AG04450 (cell line): Measurements from ENCODE around the gene ALKBH5. TPM values are rescaled to one million over a fixed set of nuclear protein-coding genes. Genes with fewer than 3 reads are reported as not detected.

Experiments
- CTCF ChIA-PET: fragments of 300-600, 350-600 bp; formaldehyde crosslinking; extraction: SDS; loops from one replicate; lab custom pipeline; 2022; ENCODE audit warnings: antibody characterized with exemption, inconsistent platforms; lab: Charles Lee
- POLR2A ChIA-PET: fragments of 350-600 bp; formaldehyde crosslinking; extraction: SDS; loops from one replicate; lab custom pipeline; 2021; ENCODE audit warnings: antibody characterized with exemption, inconsistent platforms; lab: Yijun Ruan, JAX
- DNase-seq: peaks from one replicate; pipeline ENCODE4 v3.0.0-alpha.2; 2011; ENCODE audit warnings: low read depth, low spot score
- H3K27ac ChIP-seq: one replicate; pipeline ENCODE4 v1.5.1; 2012; ENCODE audit warnings: low read depth, low read length, control low read depth
- H3K27me3 ChIP-seq: one replicate; pipeline ENCODE4 v1.6.0; 2012; ENCODE audit warnings: low read length; ENCODE audit not compliant: control insufficient read depth, insufficient read depth
- H3K4me3 ChIP-seq: 2 replicates; pipeline ENCODE4 v1.5.1; 2011; ENCODE audit warnings: mild to moderate bottlenecking, low read depth, low read length, control low read depth
- H3K9me3 ChIP-seq: 2 replicates; pipeline ENCODE4 v1.5.1; 2012; ENCODE audit warnings: low read length; ENCODE audit not compliant: control insufficient read depth, insufficient read depth
- CTCF ChIP-seq: IDR thresholded peaks from 2 replicates; pipeline ENCODE4 v1.5.1; 2011; ENCODE audit warnings: low read depth, low read length, control low read depth, inconsistent platforms
- polyA plus RNA-seq: library from polyadenylated mRNA; depleted of rRNA; stranded (reverse); fragments of >200 nt; gene quantifications from 2 replicates; pipeline ENCODE4 v1.2.3, GENCODE V29; 2011

The ALKBH5 gene
- polyA plus RNA-seq, 1 experiment: 59.9 TPM

DNA sequence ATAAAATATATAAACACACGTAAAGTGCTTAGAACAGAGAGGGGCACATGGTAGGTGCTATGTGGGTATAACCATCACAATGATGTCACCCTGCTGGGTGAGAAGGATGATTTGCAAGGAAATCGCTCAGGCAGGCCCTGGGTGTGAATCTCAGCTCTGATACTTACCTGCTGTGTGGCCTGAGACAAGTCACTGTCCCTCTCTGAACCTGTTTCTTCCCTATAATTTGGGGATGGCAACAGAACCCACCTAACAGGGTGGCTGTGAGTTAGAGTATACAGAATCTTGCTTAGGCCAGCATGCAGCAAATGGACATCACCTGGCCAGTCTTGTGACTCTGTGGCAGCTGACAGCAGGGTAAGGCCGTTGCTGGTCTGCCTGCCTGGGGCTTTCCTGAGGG lies 36.6 kb upstream of the ALKBH5 start:
- H3K27ac ChIP-seq: no peak overlapping the region
- ChIA-PET CTCF (no interaction called here), POLR2A (interaction anchor here (0.6 kb wide), 1 partner anchor 745 kb away, joined by 3 read pairs; no protein-coding TSS in a partner anchor)
- TF ChIP-seq CTCF: no peak
- H3K9me3 ChIP-seq: no peaks in the 10 kb centered on the region
- peaks cover 4% of the 10 kb centered on the region for H3K27me3 ChIP-seq
- DNase-seq: no peak
- no peak overlapping the region for H3K4me3 ChIP-seq

GRCh38 chr17:18148586-18148985 lies 35.0 kb upstream of the ALKBH5 start:
- H3K4me3 ChIP-seq: no peak overlapping the region
- POLR2A ChIA-PET: no interaction called here
- TF ChIP-seq CTCF: no peak
- H3K27ac ChIP-seq: no peak overlapping the region
- peaks cover 2% of the 10 kb centered on the region for H3K27me3 ChIP-seq
- DNase-seq: no peak
- CTCF ChIA-PET: no interaction called here
- H3K9me3 ChIP-seq: no peaks in the 10 kb centered on the region

- no peak for TF ChIP-seq CTCF
- Histone ChIP-seq H3K27me3 (peaks cover 2% of the 10 kb centered on the region), H3K4me3 (no peak overlapping the region), H3K27ac (no peak overlapping the region), H3K9me3 (no peaks in the 10 kb centered on the region; the same call in 1 of the 2 replicates)
- DNase-seq: no peak
- ChIA-PET POLR2A (no interaction called here), CTCF (no interaction called here)
Measured at GRCh38 chr17:18151290-18151689, 32.3 kb upstream of the ALKBH5 start.

DNA sequence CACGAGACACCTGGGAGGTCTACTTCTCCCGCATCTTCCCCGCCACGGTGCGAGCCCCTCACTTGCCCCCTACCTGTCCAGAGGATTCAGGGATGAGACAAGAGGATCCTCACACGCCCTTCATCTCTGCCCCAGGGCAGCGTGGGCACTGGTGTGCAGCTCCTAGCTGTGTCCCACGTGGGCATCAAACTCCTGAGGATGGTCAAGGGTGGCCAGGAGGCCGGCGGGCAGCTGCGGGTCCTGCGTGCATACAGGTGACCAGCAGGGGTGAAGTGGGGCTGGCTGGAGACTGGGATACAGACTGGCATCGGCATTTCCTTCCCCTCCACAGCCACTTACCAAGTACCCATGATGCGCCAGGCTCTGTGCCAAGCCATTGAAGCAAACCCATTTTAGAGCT lies 28.4 kb upstream of the ALKBH5 start:
- H3K27ac ChIP-seq: no peak overlapping the region
- no peak for TF ChIP-seq CTCF
- ChIA-PET CTCF (interaction anchor here (0.8 kb wide), 1 partner anchor 68 kb away, joined by 3 read pairs; no protein-coding TSS in a partner anchor), POLR2A (no interaction called here)
- peaks cover 2% of the 10 kb centered on the region for H3K27me3 ChIP-seq
- H3K9me3 ChIP-seq: no peaks in the 10 kb centered on the region; the same call in 1 of the 2 replicates
- DNase-seq: no peak
- no peak overlapping the region for H3K4me3 ChIP-seq

DNA sequence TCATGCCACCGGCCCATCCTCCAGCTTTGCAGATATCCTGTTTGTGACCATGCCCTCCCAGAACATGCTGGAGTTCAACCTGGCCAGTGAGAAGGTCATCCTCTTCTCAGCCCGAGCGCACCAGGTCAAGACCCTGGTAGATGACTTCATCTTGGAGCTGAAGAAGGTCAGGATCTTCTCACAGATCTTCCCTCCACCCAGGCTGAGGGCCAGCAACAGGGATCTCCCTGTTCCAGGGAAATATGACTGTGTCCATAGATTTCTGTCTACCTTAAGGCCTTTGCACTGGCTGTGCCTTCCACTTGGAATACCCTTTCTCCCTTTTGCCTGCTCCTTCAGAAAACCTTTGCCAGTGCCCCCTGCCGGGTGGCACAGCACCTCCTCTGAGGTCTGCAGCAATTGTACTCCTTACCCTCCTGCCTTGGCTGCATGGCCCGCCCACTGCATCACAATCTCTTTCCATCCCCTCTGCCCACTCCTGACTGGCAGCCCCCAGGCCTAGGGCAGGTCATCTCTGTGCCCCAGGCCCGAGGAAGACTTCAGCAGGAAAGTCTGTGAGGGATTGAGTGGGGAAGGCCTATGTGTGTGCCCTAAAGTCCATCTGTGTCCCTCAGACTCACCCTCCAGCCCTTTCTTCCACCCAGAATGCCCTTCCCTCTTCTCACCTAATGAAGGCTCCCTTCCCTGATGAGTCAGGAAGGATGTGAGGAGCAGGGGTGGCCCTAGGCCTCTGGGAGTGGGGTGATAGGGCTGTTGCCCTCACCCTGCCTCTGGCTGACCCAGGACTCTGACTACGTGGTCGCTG lies 27.3 kb upstream of the ALKBH5 start:
- H3K4me3 ChIP-seq: no peak overlapping the region
- TF ChIP-seq CTCF: no peak
- H3K27me3 ChIP-seq: no peaks in the 10 kb centered on the region
- POLR2A ChIA-PET: no interaction called here
- CTCF ChIA-PET: interaction anchor here (0.8 to 1.1 kb wide), 2 partner anchors 14 to 67 kb away, joined by 3 read pairs; no protein-coding TSS in a partner anchor
- no peaks in the 10 kb centered on the region; the same call in 1 of the 2 replicates for H3K9me3 ChIP-seq
- DNase-seq: no peak
- no peak overlapping the region for H3K27ac ChIP-seq
